Ureter (tissue), 1 donor: ENCODE measurements around the gene SYNDIG1L. TPM values are rescaled to one million over a fixed set of nuclear protein-coding genes. Genes with fewer than 3 reads are reported as not detected.

ENCODE experiments used
- DNase-seq: peaks from one replicate; pipeline ENCODE4 v3.0.0-alpha.2; 2020; ENCODE audit warnings: low spot score
- total RNA-seq: library from RNA; stranded (reverse); gene quantifications from one replicate; pipeline ENCODE4 v1.2.4, GENCODE V29; 2023
- donor health status: DM: yes; HTN: yes; CAD: no.

Gene SYNDIG1L
- total RNA-seq, 1 donor from 2014 or later, result 0.18 TPM

DNA sequence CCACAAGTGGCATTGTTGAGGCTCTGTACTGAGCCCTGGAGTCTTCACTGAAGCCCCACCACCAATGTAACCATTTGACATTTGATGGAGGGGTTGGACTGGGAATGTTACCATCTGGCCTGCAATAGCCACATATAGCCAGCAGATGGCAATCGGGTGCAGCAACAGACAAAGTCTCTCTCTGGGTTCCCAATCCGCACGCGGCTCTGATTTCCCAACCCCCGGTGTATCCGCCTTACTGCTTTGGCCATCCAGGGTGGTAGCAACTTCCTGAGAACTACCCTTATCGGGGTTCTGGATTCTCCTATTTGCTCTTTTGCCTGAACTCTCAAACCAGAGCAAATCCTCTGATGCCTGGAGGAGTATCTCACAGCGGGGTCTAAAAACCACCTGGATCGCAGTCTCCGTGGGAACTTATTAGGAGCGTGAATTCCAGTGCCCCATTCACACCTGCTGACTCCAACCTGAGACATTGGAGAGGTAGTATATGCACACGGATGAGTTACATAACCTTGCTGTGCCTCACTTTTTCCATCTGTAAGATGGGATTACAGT lies 63.6 kb downstream of the SYNDIG1L start:
- DNase-seq, result peak; percentile 86

DNA sequence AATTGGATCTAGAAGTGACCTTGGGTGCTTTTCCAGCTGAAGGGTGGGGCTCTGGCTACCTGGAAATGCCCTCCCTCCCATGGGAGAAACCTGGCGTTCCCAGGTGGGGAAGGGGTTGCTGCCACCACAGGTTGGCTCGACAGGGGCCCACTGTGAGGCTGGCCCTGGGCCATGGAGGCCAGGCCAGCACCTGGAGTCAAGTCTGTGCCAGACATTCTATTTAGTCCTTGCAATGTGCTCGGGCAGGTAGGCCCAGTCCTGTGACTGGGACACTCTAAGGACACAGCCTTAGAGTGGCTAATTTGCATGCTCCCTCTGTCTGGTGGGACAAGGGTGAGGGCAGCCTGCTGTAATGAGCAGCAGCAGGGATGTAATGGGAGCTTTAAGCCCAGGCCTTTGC lies 65.8 kb downstream of the SYNDIG1L start:
- no peak for DNase-seq

DNA sequence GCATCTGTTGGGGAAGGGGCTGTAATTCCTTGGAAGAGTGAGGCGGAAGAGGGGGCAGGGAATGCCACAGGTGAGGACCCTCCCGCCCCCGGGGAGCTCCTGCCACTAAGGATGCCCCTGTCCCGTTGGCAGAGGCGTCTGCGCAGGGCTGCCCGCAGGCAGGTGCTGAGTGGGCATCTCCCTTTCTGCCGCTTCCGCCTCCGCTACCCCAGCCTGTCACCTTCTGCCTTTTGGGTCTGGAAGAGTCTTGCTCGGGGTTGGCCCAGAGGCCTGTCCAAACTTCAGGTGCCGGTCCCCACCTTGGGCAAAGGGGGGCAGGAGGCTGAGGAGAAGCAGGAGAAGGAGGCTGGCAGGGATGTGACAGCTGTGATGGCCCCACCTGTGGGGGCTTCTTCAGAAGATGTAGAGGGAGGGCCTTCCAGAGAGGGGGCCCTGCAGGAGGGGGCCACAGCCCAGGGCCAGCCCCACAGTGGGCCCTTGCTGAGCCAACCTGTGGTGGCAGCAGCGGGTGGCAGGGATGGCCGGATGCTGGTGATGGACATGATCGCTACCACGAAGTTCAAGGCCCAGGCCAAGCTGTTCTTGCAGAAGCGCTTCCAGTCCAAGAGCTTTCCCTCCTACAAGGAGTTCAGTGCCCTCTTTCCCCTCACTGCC lies 67.7 kb downstream of the SYNDIG1L start:
- DNase-seq, result no peak

DNA sequence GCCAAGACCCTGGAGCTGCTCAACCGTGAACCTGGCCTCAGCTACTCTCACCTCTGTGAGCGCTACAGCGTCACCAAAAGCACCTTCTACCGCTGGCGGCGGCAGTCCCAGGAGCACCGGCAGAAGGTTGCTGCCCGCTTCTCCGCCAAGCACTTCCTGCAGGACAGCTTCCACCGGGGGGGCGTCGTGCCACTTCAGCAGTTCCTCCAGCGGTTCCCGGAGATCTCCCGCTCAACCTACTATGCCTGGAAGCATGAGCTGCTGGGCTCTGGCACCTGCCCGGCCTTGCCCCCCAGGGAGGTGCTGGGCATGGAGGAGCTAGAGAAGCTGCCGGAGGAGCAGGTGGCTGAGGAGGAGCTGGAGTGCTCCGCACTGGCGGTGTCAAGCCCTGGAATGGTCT lies 68.4 kb downstream of the SYNDIG1L start:
- DNase-seq, result no peak

DNA sequence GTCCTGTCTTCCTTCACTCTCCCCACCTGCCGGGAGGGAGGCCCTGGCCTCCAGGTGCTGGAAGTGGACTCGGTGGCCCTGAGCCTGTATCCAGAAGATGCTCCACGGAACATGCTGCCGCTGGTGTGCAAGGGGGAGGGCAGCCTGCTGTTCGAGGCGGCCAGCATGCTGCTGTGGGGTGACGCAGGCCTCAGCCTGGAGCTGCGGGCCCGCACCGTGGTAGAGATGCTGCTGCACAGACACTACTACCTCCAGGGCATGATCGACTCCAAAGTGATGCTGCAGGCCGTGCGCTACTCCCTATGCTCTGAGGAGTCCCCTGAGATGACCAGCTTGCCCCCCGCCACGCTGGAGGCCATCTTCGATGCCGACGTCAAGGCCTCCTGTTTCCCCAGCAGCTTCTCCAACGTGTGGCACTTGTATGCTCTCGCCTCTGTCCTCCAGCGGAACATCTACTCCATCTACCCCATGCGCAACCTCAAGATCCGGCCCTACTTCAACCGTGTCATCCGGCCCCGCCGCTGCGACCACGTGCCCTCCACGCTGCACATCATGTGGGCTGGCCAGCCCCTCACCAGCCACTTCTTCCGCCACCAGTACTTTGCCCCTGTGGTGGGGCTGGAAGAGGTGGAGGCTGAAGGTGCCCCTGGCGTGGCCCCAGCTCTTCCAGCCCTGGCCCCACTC lies 69.0 kb downstream of the SYNDIG1L start:
- no peak for DNase-seq

Other genes with a start within 250 kb of the SYNDIG1L start
- not detected for gene VSX2, start 186.8 kb downstream of the SYNDIG1L start, total RNA-seq
- 65.3 TPM for gene ABCD4, start 123.3 kb downstream of the SYNDIG1L start, total RNA-seq
- not detected for gene VRTN, start 77.7 kb downstream of the SYNDIG1L start, total RNA-seq
- gene NPC2, start 67.1 kb upstream of the SYNDIG1L start, total RNA-seq, result 175 TPM
- 25.6 TPM for gene ISCA2, start 67.6 kb upstream of the SYNDIG1L start, total RNA-seq
- 6.8 TPM for gene LTBP2, start 186.0 kb upstream of the SYNDIG1L start, total RNA-seq